Measurements from ENCODE around the gene PIK3CB.
"Not testable (repeated sequence)": the region's sequence is repeated elsewhere in the genome, so short reads cannot be mapped to it uniquely, and the experiment has no call there.

PIK3CB gene

GRCh38 chr3:138608322-138609135, 226.2 kb downstream of the PIK3CB start, which contains the start of gene FAIM:
Gene FAIM (plus strand): TSS chr3:138608771. CDS start chr3:138619727, 10,956 bp downstream.
- DNase-seq (ENCODE audit: low read depth): peak; percentile 29

DNA sequence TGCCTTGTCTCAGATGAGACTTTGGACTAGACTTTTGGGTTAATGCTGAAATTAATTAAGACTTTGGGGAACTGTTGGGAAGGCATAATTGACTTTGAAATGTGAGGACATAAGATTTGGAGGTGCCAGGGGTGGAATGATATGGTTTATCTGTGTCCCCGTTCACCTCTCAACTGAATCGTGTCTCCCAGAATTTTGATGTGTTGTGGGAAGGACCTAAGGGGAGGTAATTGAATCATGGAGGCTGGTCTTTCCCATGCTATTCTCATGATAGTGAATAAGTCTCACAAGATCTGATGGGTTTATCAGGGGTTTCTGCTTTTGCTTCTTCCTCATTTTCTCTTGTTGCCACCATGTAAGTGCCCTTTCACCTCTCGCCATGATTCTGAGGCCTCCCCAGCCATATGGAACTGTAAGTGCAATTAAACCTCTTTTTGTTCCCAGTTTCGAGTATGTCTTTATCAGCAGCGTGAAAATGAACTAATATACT, 230.6 kb downstream of the PIK3CB start:
- DNase-seq (ENCODE audit: low read depth): not testable (repeated sequence)
